ENCODE measurements around the gene C9orf72. TPM values are rescaled to one million over a fixed set of nuclear protein-coding genes. Genes with fewer than 3 reads are reported as not detected.

C9orf72 gene
- total and polyA plus RNA-seq, 9 donors, result 13.4 to 100 (median 23.8) TPM

DNA sequence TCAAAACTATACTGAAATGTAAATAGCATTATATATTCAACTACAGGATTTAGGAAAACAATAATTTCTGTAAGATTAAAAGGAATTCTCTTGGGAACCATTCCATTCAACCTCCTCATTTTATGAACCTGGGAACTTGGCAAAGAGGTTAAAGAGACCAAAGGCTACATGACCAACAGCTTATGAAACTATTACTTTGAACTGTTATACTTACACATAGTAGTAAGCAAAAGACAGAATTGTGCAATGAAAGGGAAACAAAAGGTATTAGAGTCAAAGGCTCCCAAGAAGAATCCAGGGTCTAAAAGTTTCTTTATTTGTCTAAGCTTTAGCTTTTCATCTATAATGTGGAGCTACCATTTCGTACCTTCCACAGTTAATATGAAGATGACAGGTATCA, 7.2 kb downstream of the C9orf72 start:
- Histone ChIP-seq H3K36me3 (no peaks in the 10 kb centered on the region), H3K27ac (peak overlapping the region in 1 of 2 donors; percentile 17), H3K4me1 (ENCODE audit: insufficient read depth) (peaks cover 2% of the 10 kb centered on the region), H3K27me3 (no peaks in the 10 kb centered on the region), H3K4me3 (no peak overlapping the region), H3K9me3 (no peaks in the 10 kb centered on the region)
- intact Hi-C loops (cut with DNase I), result no loop called here
- DNase-seq, result no peak
- 85 to 97% (median 90%) methylated on average over 1 of the region's 1 CpG for WGBS, 3 donors
- TF ChIP-seq POLR2A (IDR thresholded peaks at IDR 0.05), result no peak
- TF ChIP-seq, protein P1, sequence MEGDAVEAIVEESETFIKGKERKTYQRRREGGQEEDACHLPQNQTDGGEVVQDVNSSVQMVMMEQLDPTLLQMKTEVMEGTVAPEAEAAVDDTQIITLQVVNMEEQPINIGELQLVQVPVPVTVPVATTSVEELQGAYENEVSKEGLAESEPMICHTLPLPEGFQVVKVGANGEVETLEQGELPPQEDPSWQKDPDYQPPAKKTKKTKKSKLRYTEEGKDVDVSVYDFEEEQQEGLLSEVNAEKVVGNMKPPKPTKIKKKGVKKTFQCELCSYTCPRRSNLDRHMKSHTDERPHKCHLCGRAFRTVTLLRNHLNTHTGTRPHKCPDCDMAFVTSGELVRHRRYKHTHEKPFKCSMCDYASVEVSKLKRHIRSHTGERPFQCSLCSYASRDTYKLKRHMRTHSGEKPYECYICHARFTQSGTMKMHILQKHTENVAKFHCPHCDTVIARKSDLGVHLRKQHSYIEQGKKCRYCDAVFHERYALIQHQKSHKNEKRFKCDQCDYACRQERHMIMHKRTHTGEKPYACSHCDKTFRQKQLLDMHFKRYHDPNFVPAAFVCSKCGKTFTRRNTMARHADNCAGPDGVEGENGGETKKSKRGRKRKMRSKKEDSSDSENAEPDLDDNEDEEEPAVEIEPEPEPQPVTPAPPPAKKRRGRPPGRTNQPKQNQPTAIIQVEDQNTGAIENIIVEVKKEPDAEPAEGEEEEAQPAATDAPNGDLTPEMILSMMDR (IDR thresholded peaks at IDR 0.05), result no peak
- no peak for TF ChIP-seq EP300 (IDR thresholded peaks at IDR 0.05)

DNA sequence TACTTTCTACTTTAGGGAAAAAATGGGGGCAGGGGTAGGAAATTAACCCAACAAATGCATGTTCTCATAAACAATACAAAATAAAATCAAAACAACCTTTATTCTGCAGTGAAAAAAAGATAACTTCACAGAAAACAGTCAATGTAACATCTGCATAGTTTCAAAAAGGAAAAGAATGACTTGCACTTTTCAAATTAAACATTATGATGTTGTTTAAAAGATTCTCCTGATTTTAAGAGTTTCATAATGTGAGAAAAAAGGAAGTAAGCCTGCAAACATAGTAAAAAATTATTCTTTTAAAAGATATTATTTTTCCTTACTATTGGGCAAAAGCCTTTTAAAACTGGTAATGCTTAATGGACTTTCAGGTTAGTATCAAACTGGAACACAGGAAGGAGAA, 7.6 kb downstream of the C9orf72 start:
- Histone ChIP-seq H3K4me3 (no peak overlapping the region), H3K27ac (peak overlapping the region in 1 of 2 donors; percentile 17)
- TF ChIP-seq, protein P1 (IDR thresholded peaks at IDR 0.05), result no peak
- no peak for TF ChIP-seq EP300 (IDR thresholded peaks at IDR 0.05)
- TF ChIP-seq POLR2A (IDR thresholded peaks at IDR 0.05), result no peak

GRCh38 chr9:27564670-27565069, 8.6 kb downstream of the C9orf72 start:
- no peaks in the 10 kb centered on the region for H3K9me3 ChIP-seq
- H3K4me1 ChIP-seq (ENCODE audit: insufficient read depth), result no peaks in the 10 kb centered on the region
- H3K27me3 ChIP-seq, result no peaks in the 10 kb centered on the region
- no peak for DNase-seq
- TF ChIP-seq EP300 (IDR thresholded peaks at IDR 0.05) (no peak), POLR2A (IDR thresholded peaks at IDR 0.05) (no peak)
- 91 to 100% (median 91%) methylated on average over 1 of the region's 1 CpG for WGBS, 3 donors
- H3K27ac ChIP-seq, result no peak overlapping the region
- H3K36me3 ChIP-seq, result no peaks in the 10 kb centered on the region
- intact Hi-C loops (cut with DNase I), result no loop called here
- H3K4me3 ChIP-seq, result no peak overlapping the region

More for the DNA sequence above, 7.6 kb downstream of the C9orf72 start:
- intact Hi-C loops (cut with DNase I), result no loop called here
- no peaks in the 10 kb centered on the region for H3K36me3 ChIP-seq
- H3K9me3 ChIP-seq, result no peaks in the 10 kb centered on the region
- peaks cover 2% of the 10 kb centered on the region for H3K4me1 ChIP-seq (ENCODE audit: insufficient read depth)
- DNase-seq, result no peak
- no peaks in the 10 kb centered on the region for H3K27me3 ChIP-seq

DNA sequence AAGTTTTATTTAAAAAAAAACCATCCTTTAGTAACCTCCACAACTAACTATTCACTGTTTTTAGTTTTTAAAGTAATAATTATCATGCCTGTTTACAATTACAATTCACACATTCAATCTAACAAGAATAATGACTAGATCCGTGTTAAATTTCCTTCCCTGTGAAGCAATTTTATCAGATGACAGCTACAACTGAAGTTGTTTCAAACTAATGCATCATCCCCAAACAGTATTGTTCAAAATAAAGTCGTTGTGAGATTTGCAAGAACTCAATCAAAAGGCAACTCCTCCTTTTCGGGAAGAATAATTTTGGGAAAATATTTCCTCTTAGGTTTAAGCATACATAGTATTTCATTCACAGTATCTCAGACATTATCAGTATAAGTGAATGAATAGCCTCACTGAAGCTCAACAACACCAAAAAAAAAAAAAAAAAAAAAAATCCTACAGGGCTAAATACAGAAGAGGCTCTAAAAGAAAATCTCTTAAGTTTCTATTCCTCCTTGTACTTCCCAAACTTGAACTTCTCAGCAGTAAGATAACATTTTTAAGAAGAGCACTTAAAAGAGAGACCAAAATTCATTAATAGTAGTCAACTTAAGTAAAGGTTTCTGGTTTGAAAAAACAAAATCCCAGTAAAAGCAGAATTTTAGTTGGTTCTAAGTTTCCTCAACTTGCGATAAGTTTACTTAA, 9.4 kb downstream of the C9orf72 start:
- H3K4me3 ChIP-seq, result no peak overlapping the region
- no peaks in the 10 kb centered on the region for H3K36me3 ChIP-seq
- H3K9me3 ChIP-seq, result no peaks in the 10 kb centered on the region
- TF ChIP-seq EP300 (IDR thresholded peaks at IDR 0.05) (no peak), POLR2A (IDR thresholded peaks at IDR 0.05) (no peak)
- TF ChIP-seq, protein P1 (IDR thresholded peaks at IDR 0.05), result no peak
- intact Hi-C loops (cut with DNase I), result no loop called here
- H3K27ac ChIP-seq, result no peak overlapping the region
- DNase-seq, result no peak
- no peaks in the 10 kb centered on the region for H3K27me3 ChIP-seq
- H3K4me1 ChIP-seq (ENCODE audit: insufficient read depth), result no peaks in the 10 kb centered on the region
- WGBS, 3 donors, result 50 to 64% (median 61%) methylated on average over 4 of the region's 4 CpGs

- H3K36me3 ChIP-seq, result no peaks in the 10 kb centered on the region
- 86 to 89% (median 87%) methylated on average over 3 of the region's 3 CpGs for WGBS, 3 donors
- no peak for DNase-seq
Measured at GRCh38 chr9:27561685-27562084, 11.6 kb downstream of the C9orf72 start.

More at GRCh38 chr9:27561685-27562084, 11.6 kb downstream of the C9orf72 start:
- no peak overlapping the region for H3K27ac ChIP-seq
- intact Hi-C loops (cut with DNase I), result no loop called here
- no peaks in the 10 kb centered on the region for H3K9me3 ChIP-seq
- H3K4me3 ChIP-seq, result no peak overlapping the region
- H3K27me3 ChIP-seq, result no peaks in the 10 kb centered on the region
- TF ChIP-seq POLR2A (IDR thresholded peaks at IDR 0.05), result no peak
- no peak for TF ChIP-seq EP300 (IDR thresholded peaks at IDR 0.05)
- TF ChIP-seq, protein P1 (IDR thresholded peaks at IDR 0.05), result no peak
- H3K4me1 ChIP-seq (ENCODE audit: insufficient read depth), result no peaks in the 10 kb centered on the region
